HG02973 (cell line): ENCODE measurements around the gene NAV2.

Experiments used
- ATAC-seq: cut with Tn5 transposase; IDR thresholded peaks from one replicate; pipeline ENCODE4 v1.9.1; 2021; ENCODE audit warnings: moderate library complexity; ENCODE audit not compliant: unreplicated experiment

The NAV2 gene

DNA sequence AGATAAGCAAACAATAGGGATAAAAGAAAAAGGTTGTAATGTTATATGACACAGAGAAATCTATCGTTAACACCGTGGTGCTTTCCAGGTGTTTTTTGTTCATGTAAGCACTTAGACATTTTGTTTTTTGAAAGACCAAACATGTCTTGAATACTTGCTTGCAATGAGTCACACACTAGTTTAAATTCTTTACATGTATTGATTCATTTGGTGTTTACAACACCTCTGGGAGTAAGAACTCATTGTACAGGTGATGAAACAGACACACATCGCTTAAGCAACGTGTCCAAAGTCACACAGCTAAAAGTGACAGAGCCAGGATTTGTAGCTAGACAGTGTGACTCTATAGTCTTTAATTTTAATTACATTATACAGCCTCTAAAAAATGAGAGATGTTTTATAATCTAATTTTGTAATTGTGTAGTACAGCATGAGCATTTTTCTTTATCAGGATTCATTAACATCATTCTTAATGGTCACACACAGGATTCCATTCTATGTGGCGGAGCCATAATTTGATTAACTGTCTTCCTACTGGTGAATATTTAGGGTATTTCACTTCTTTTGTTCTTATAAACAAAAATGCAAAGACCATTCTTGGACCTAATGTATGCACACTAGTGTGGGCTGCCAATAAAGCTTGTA is 298.8 kb downstream of the NAV2 start:
- ATAC-seq = no peak

DNA sequence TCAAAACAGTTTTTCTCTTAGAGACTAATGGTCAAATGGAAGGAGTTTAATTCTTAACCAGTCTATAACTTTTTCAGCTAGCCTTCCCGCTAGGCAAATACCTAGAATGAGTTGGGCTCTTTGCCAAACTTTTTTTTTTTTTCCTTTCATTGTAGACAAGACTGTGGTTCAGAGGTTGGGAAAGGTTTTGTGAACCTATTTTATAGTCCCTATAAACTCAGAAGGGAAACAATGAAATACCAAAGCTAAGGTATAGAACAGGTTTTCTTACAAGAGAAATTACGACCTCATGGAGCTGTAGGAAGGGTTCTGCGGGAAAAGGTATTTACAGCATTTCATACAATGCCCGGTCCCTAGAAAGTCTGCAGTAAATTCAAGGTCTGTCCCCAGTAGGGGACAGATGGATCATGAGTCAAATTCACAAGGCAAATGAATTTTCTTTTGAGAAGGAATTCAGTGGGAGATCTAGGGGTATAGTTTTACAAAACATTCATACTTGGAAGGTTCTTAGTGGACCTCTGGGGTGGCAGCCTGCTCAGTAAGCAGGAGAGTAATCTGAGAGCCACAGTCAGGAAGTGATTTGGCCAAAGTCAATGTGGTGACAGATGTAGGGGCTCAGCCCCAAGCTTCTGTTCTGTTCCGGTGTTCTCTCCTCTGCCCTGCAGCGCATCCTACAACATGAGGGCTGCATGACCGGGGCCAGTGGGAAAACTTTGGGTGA is 300.9 kb downstream of the NAV2 start:
- ATAC-seq = no peak

DNA sequence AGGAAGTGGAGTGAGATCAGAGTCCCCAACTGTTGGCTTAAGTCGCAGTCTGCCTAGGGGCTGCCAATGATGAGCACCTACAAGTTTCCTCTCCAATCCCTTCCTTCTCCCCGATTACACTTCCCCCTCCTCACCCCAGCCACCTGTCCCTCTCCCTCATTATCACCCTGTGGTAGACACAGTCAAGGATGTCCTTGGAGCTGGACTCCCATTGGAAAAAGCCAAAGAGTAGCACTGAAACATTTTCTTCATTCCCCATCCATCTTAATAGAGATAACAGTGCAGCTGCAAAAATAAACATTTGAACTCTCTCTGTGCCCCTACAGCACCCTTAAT is 301.4 kb downstream of the NAV2 start:
- no peak for ATAC-seq

DNA sequence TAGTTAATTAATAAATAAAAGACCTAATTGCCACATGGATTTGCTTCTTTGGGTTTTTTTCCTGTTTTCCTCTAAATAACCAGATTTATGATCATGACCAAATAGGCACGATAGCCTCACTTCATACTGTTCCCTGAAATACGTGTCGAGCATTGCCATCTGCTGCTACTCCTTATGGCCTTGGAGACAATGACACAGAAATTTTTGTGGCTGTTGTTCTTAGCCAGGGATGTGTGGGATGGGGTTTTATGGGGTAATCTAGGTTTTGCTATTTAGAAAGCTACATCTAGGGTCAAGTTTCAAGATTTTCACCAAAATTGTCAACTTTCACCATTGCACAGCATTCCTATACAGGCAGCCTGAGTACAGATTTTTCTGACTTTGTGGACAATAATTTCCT is 302.5 kb downstream of the NAV2 start:
- no peak for ATAC-seq

DNA sequence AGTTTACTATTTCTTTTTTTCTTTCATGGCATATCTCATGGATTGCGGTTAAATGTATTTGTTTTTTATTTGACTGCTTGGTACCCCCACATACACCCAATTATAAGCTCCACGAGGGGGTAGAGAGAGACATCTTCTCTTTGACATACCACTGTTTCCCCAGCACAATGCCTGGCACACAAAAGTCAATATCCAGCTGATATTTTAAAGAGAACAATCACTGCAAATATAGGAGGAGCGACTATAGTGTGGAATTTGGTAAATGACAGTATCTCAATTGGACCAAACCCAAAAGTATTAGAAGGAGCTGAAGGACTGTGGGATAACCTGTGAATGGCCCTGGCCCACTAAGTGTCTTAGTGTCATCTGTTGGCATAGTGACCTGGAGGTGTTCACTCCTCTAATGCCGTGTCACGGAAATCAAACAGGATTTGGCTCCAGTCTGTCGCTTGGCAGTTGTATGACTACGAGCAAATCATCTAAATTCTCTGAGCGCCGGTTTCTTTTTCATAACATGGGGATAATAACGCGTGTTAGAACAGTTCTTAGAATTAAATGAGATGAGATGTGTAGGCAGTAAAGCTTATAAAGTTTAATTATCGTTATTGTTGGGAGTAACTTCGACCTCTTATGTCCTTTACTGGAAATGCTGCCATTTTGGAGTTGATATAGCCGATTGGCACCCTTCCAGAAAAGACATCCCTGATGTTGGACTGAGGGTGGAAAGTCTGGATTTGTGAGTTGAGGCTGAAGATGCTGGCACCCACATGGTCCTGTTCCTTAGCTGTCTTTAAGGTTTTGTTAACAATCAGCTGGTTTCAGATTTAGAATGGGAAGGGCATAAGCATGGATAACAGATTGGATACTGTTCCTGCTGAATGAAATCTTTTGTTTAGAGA is 303.1 kb downstream of the NAV2 start:
- no peak for ATAC-seq

DNA sequence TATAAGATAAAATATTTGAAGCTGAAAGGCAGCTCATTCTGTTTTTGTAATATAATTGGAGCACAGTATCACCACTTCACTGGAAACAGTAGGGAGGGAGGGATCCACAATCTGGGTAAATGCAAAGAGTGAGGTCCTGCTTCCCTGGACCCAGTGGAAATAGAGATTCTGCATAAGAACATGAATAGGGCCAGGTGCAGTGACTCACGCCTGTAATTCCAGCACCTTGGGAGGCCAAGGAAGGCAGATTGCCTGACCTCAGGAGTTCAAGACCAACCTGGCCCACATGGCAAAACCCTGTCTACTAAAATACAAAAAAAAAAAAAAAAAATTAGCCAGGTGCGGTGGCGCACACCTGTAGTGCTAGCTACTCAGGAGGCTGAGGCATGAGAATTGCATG is 303.9 kb downstream of the NAV2 start:
- ATAC-seq = no peak

DNA sequence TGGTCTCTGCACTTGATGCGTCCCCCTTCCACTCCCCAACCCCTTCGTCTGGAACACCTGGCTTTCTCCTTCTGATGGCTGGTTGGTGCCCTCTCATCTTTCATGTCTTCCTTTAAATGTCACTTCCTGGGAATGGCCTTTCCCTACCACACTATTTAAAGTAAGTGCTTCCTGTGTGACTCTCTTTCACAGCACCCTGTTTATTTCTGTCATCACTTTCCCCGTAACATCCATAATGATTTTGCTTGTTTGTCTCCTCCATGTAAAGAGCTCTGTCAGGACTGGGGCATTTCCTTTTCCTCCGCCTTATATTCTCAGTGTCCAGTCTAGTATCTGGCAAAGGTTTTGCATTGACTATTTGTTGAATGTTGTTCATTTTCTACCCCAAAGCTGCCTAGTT is 304.7 kb downstream of the NAV2 start:
- ATAC-seq = no peak

DNA sequence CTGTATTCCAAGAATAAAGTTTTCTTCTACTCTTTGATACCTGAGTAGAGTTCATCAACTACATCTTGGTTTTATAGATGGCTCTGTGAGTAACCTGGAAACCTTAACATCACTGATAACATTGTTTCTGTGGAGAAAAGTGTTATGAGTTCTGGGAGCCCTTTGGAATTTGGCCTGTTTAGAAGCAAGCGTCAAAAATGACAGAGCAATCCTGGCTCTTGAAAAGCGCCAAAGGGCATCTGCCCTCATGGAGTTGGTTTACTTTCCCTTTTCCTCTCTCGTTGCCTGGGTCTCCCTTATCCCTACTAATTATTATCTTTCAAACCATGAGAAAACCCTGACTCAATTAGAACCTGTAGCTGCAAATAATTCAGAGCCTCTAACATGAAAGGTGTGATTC is 307.6 kb downstream of the NAV2 start:
- ATAC-seq = no peak

DNA sequence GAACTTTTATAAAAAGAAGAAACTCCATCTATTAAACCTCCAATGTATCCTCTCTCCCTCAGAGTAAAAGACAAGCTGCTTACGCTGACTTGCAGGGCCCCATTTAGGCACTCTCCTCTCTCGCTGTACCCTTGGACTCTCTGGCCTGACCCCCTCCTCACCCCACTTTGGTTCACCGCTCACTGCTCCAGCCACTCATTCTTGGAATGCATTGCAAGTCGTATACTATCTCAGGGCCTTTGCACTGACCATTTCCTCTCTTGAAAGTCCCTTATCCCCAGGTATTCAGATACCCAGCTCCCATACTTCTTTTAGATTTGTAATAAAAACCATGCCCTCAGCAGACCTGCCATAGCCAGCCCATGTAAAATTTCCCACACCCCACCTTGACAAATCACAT is 308.1 kb downstream of the NAV2 start:
- ATAC-seq = no peak

DNA sequence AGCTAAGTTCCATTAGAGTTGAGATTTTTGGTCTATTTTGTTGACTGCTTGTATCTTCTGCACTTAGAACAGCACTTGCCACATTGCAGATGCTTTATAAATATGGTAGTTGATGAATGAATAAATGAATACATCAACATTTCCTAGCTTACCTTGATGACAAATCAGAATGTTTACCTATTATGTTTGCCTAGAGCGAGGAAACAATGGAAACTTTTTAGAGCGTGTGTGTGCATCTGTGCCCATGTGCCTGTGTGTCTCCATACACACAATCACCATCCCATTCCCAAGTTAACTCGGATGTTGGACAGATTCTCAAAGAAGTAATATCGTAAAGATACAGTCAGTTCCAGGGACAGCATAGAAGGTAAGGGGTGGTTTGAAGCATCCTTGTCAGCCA is 308.6 kb downstream of the NAV2 start:
- ATAC-seq = no peak

DNA sequence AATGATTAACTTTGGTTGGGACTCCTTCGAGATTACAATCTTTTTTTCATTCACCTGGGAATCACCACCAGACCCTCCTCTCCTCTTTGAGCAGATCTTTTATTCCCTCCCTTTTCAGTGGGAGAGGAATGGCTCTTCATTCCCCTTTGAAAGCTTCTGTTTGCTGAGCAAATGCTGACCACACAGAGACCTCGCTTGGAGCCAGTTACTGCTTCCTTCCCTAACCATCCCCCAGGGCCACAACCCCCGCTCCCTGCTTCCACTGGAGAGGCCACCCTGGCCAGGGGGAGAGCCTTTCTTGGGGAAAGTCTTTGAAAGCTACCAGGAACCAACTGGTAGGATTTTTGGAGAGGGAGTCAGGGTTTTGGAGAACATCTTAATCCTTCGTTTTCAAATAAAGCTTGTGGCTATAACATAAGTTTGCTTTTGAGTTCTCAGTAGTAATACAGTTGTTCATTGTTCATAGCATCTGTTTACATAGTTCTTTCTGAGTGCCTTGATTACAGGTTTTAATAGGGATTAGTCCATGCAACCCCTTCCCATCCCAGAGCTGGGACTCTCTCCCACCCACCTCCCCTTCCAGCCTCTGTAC is 309.2 kb downstream of the NAV2 start:
- no peak for ATAC-seq

DNA sequence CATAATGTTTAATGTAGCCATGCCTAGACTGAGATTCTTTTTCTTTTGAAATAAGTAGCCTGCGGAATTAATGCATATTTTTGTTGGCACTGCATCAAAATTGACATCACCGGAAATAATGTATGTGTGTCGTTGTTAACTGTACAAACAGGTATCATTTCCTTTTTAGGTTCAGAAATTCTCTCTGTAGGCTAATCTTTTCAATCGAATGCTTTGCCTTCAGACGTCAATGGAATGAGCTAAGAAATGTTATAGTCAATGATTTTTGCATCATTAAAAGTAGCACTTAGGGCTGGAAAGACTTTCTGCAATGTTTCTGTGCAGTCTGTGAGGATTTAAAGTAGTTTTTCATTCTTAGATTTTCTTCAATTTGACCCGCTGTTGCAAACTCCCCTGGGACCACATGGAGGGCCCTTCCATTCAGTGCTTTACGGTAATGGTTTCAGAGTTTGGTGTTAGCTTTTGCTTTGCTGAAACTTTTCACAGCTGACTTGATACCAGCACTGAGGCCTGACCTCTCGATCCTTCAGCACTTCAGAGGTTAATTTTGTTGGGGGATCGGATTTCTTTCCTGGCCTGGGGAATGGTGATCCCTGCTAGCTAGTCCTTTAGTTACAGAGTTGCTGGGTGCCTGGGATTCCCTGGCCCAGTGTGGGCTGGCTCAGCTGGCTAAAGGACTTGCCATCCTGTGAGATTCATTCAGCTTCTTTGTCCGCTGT is 309.9 kb downstream of the NAV2 start:
- ATAC-seq = no peak

DNA sequence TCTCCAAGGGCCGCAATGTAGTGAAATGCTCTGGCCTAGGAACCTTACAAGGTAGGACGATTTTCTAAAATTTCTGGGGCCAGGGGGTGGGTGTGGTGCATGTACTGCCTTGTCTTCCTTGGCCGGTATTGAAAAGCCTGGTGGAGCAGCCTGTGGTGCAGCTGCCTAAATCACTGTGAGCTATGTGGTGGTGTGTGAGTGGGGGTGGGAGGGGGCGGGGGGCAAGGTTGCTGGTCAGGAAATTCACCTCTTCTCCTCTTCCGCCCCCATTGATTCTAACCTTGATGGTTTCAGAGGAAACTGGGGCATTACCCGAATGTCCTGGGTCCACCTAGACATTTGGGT is 310.4 kb downstream of the NAV2 start:
- ATAC-seq = no peak

DNA sequence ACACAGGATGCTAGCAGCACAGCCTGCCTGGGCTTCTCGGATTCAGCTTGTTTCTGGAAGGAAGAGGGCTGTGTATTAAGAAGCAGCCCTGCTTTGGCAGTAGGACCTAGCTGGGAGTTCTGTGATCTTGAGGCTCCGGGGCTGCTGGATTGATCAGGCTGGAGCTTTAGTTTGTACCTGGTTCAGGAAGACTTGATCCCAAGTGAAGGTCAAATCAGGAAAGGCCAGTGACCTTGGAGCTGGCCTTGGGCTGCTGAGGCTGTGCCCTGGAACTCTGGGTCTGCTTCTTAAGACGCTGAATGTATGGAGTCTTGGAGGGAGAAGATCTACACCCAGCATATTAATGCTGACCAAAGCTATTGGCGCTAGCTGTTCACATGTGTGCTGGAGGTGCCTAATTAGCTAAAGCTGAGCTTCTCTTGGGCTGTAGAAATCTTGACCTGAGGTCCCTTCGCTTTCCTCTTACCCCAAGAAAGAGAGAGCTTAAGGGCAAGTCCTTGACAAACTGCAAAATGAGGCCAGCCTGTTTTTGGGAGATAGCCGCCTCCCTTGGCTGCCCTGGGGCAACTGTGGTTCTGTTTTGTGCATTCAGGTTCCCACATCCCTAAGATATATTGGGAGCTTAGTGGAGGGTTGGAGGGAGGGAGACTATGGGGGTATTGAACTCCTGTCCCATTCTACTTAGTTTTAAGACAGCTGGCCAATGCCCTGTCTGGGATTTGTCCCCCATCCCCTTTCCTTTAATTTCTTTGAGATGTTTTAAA is 311.7 kb downstream of the NAV2 start:
- no peak for ATAC-seq

DNA sequence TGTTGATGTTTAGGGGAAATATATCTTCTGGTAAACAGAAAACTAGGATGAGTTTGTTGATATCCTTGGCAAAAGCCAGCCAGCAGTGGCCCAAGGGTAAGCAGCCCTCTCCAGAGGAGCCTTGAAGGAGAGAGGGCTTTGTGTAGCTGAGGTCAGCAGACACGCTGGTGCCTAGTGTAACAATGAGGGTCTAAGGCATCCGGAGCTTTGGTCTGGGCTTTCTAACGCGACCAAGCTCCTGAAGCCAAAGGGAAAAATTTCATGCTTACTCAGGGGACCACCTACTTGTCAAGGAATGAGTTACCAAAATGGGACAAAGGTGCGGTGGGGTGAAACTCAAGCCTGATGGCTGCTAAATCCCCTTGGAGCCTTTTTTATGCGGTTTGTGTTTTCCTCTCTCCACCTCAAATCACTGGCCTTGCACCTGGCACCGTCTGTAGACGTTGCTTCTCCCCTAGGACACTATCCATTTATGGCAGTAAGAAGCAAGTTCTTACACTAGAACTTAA is 312.7 kb downstream of the NAV2 start:
- no peak for ATAC-seq

DNA sequence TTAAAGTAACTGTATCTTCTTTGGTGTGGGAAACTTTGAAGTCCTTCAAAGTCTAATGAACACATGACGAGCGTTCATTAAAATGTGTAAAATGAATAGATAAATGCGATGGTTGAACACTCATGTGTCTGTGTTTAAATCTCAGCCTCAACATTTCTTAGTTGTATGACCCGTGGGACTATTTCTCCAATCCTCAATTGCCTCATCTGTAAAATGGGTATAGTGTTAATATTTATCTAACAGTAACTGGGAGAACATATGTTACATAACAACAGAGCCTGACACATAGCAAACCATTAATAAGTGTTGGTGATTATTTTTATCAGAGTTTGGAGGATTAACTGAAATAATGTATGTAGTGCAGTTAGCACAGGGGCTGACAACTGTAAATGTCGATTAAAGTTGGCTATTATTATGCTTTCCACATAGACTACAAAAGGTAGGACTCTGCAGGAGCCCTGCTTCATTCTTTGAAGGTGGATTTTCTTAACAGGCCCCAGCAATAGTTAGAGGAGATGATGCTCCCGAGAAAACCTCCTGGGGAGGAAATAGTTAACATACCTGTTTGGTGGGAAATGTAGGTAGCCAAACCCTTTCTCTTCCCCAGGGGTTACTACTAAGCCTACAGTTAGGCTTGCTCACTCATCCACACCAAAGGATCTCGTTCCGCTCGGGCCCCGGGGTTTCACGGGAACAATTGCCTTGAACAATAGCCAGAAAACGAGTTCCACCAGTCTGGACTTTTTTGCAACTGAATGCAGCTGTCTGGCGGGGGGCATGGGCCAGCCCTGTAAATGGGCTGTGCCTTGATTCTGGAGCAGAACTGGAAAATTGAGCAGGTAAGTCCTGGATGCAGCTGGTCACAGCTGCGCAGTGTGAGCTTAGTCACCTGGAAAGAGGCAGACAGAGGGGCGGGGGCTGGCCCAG is 314.3 kb downstream of the NAV2 start:
- ATAC-seq = no peak

DNA sequence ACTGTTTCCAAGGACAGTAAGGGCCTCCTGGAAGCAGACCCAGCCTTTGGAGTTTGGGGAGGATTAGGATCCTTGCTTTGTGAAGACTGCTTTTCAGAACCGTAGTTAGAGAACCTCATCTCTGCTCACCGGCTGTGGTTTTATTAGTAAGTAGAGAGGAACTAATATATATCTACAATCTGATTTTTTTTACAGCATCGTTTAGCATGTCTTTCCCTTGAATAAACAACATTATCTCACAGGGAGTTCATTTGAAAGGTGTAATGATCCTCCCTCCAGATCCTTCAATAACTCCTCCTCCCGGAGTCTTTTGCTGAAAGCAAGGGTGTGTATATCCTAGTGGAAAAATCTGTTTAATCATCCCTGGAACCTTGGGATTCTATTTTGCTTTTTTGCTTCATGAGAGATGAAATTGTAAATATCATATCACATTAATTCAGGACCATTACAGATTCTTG is 314.9 kb downstream of the NAV2 start:
- ATAC-seq = no peak

DNA sequence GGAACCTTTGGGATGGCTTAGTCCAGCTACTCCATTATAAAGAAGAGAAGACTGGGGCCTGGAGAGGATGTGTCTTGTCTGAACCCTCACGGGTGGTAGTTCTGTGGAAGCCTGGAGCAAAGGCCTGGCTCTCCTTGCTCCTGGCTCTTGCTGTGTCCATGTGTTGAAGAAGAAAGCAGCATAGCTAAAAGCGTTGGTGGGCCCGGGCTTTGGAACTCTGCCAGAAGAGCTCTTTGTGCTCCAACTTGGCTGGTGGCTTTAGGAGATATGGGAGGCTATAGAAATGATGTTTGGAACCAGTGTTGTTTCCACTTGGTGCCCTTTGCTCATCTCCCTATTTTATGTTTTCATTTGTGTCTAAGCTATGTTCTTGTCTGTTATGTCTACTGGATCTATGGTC is 316.6 kb downstream of the NAV2 start:
- ATAC-seq = no peak

DNA sequence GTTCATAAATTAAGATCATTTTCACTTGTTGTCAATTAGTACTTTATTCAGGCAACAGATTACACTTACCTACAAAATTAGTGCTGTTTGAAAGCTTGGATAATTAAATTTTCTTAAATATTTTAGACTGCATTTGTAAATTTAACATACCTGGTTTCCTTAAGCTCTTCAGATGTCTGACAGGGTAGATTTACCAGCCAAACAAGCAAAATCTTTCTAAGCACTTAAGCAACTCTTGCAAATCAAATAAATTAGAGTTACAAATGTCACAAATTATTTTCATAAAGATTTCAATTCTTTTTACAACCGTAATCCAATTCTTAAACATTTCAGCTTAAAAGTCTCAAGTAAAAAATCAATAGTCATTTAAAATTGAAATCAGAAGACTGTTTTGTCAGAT is 317.8 kb downstream of the NAV2 start:
- no peak for ATAC-seq
